ENCODE results near the gene HDHD5. TPM values are rescaled to one million over a fixed set of nuclear protein-coding genes. Genes with fewer than 3 reads are reported as not detected.

HDHD5 gene
- total RNA-seq, 1 experiment from 2014 or later: 68.4 TPM

DNA sequence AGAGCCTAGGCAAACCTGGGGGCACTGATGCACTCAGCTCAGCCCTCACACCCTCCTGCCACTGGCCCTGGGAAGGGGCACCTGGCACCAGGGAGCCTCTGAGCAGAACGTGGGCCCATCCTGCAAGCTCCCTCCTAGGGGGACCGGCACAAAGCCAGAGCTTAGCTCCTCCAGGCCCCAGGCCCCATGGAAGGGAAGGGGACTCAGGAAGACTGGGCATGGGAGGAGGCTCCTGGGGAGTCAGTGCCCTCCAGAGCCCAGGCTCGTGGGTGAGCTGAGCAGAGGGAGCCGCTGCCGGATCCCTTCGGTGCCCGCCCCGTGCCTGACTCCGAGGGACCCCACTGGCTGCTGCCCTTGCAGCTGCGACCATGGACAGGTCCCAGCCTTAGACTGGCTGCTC is 31.6 kb upstream of the HDHD5 start:
- H4K20me1 ChIP-seq (ENCODE audit: control insufficient read depth, insufficient read depth, insufficient read length): no peaks in the 10 kb centered on the region
- no peak overlapping the region for H4K8ac ChIP-seq (replicated peaks; ENCODE audit: insufficient read length, low read depth, low read length)
- no peaks in the 10 kb centered on the region for H3K27me3 ChIP-seq (ENCODE audit: insufficient read depth, low read length)
- no peaks in the 10 kb centered on the region for H3K23me2 ChIP-seq (ENCODE audit: insufficient read length, low read depth, low read length, poor library complexity, severe bottlenecking)
- no peaks in the 10 kb centered on the region for H3K79me1 ChIP-seq (ENCODE audit: insufficient read depth, low read depth, low read length, poor library complexity, severe bottlenecking)
- H3K23ac ChIP-seq (ENCODE audit: insufficient read length, low read depth, low read length): no peak overlapping the region
- H2AK5ac ChIP-seq (ENCODE audit: insufficient read length, low read length): no peak overlapping the region
- Mint-ChIP-seq H3K27ac (peak overlapping the region in 2 of 3 experiments; percentile 10 to 90; a peak in 1 of 7 replicates), H3K27me3 (ENCODE audit: low read depth) (no peaks in the 10 kb centered on the region), H3K4me1 (peaks cover 16 to 17% of the 10 kb centered on the region in 2 experiments), H3K9me3 (no peaks in the 10 kb centered on the region), H3K4me3 (no peak overlapping the region), H3K36me3 (ENCODE audit: insufficient read depth in 1 of 3, low read depth in 3 of 3) (peaks cover 17 to 47% (median 41%) of the 10 kb centered on the region in 3 experiments)
- no peak overlapping the region for H3K4me2 ChIP-seq (ENCODE audit: insufficient read depth, insufficient read length, low read length)
- H2BK20ac ChIP-seq (ENCODE audit: low read depth, low read length, poor library complexity, severe bottlenecking): no peak overlapping the region
- H4K91ac ChIP-seq (ENCODE audit: insufficient read length, low read depth, low read length): no peak overlapping the region
- DNase-seq: no peak
- TF ChIP-seq, protein P1, sequence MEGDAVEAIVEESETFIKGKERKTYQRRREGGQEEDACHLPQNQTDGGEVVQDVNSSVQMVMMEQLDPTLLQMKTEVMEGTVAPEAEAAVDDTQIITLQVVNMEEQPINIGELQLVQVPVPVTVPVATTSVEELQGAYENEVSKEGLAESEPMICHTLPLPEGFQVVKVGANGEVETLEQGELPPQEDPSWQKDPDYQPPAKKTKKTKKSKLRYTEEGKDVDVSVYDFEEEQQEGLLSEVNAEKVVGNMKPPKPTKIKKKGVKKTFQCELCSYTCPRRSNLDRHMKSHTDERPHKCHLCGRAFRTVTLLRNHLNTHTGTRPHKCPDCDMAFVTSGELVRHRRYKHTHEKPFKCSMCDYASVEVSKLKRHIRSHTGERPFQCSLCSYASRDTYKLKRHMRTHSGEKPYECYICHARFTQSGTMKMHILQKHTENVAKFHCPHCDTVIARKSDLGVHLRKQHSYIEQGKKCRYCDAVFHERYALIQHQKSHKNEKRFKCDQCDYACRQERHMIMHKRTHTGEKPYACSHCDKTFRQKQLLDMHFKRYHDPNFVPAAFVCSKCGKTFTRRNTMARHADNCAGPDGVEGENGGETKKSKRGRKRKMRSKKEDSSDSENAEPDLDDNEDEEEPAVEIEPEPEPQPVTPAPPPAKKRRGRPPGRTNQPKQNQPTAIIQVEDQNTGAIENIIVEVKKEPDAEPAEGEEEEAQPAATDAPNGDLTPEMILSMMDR (conservative IDR thresholded peaks at IDR 0.05): no peak
- no peak overlapping the region for H3K56ac ChIP-seq (ENCODE audit: insufficient read length, low read depth, low read length)
- no peaks in the 10 kb centered on the region for H3K9me3 ChIP-seq (ENCODE audit: control insufficient read depth, low read depth, low read length)
- H3K4me1 ChIP-seq (ENCODE audit: insufficient read depth, low read length): no peaks in the 10 kb centered on the region; the same call in 1 of the 2 replicates
- H2BK12ac ChIP-seq (ENCODE audit: insufficient read length, low read depth, low read length): no peak overlapping the region
- H2AFZ ChIP-seq (ENCODE audit: low read length): no peak overlapping the region
- no peak overlapping the region for H2BK5ac ChIP-seq (ENCODE audit: insufficient read length, low read length)
- H3K14ac ChIP-seq (ENCODE audit: insufficient read depth, low read length): no peak overlapping the region
- H4K5ac ChIP-seq (ENCODE audit: insufficient read length, low read depth, low read length): no peak overlapping the region
- no peak overlapping the region for H3T11ph ChIP-seq (ENCODE audit: low read length)
- no peaks in the 10 kb centered on the region for H3K79me2 ChIP-seq (ENCODE audit: insufficient read depth, low read length)
- no peak overlapping the region for H3K18ac ChIP-seq (ENCODE audit: insufficient read length, low read depth, low read length)
- H2BK120ac ChIP-seq (ENCODE audit: low read depth, low read length, poor library complexity, severe bottlenecking): no peak overlapping the region
- no peak overlapping the region for H2BK15ac ChIP-seq (ENCODE audit: low read depth, low read length)
- H3K4ac ChIP-seq (ENCODE audit: low read depth, low read length): no peak overlapping the region
- no CpG with 5 or more reads among the region's 10 CpGs for WGBS (ENCODE audit: extremely low coverage, insufficient read length, low lambda C conversion rate)
- H3K27ac ChIP-seq (ENCODE audit: insufficient read length, low read depth, low read length): no peak overlapping the region
- H3K9ac ChIP-seq (ENCODE audit: extremely low read depth, insufficient read length, low read length): no peak overlapping the region
